NCI-H2196 treated with DMSO at 0.1 percent for 48 hours (cell line): ENCODE results near the gene ALG10B.
"Not testable (repeated sequence)": the region's sequence is repeated elsewhere in the genome, so short reads cannot be mapped to it uniquely, and the experiment has no call there.

Experiments
- DNase-seq: peaks from one replicate; lab custom pipeline; 2025; ENCODE audit not compliant: unreplicated experiment; lab: John Stamatoyannopoulos, UW

ALG10B gene

GRCh38 chr12:38316391-38317129 lies at the start of gene ALG10B:
Gene ALG10B (plus strand): TSS chr12:38316774. CDS start chr12:38316894, 120 bp downstream.
- peak; percentile 55 for DNase-seq

GRCh38 chr12:38268612-38269011 lies 48.0 kb upstream of the ALG10B start:
- no peak for DNase-seq

- DNase-seq, result no peak
Observed at GRCh38 chr12:38269897-38270296, 46.7 kb upstream of the ALG10B start.

GRCh38 chr12:38279756-38280155 lies 36.8 kb upstream of the ALG10B start:
- DNase-seq, result no peak

GRCh38 chr12:38282886-38283285 lies 33.7 kb upstream of the ALG10B start:
- DNase-seq, result no peak

GRCh38 chr12:38289396-38289795 lies 27.2 kb upstream of the ALG10B start:
- no peak for DNase-seq

- no peak for DNase-seq
Observed at GRCh38 chr12:38291160-38291559, 25.4 kb upstream of the ALG10B start.

GRCh38 chr12:38302972-38303371 lies 13.6 kb upstream of the ALG10B start:
- not testable (repeated sequence) for DNase-seq

- DNase-seq, result not testable (repeated sequence)
Observed at GRCh38 chr12:38321966-38322365, 5.4 kb downstream of the ALG10B start.

GRCh38 chr12:38324912-38325311 lies 8.3 kb downstream of the ALG10B start:
- DNase-seq, result no peak

GRCh38 chr12:38327356-38327755 lies 10.8 kb downstream of the ALG10B start:
- DNase-seq, result no peak

GRCh38 chr12:38328306-38328895 lies 11.8 kb downstream of the ALG10B start:
- DNase-seq, result no peak

GRCh38 chr12:38330414-38330813 lies 13.8 kb downstream of the ALG10B start:
- DNase-seq, result not testable (repeated sequence)

GRCh38 chr12:38332814-38333213 lies 16.2 kb downstream of the ALG10B start:
- no peak for DNase-seq

- no peak for DNase-seq
Observed at GRCh38 chr12:38342444-38342843, 25.9 kb downstream of the ALG10B start.

- DNase-seq, result not testable (repeated sequence)
Observed at GRCh38 chr12:38343256-38343655, 26.7 kb downstream of the ALG10B start.

- DNase-seq, result not testable (repeated sequence)
Observed at GRCh38 chr12:38343916-38344315, 27.3 kb downstream of the ALG10B start.

- no peak for DNase-seq
Observed at GRCh38 chr12:38350342-38351174, 34.0 kb downstream of the ALG10B start.

GRCh38 chr12:38351175-38351508 lies 34.6 kb downstream of the ALG10B start:
- DNase-seq, result not testable (repeated sequence)

GRCh38 chr12:38367506-38367905 lies 50.9 kb downstream of the ALG10B start:
- DNase-seq, result no peak

- no peak for DNase-seq
Observed at GRCh38 chr12:38370311-38370710, 53.7 kb downstream of the ALG10B start.

- DNase-seq, result no peak
Observed at GRCh38 chr12:38373784-38374183, 57.2 kb downstream of the ALG10B start.
